CD14-positive monocyte (primary cell): ENCODE measurements around the gene CDK17. TPM values are rescaled to one million over a fixed set of nuclear protein-coding genes. Genes with fewer than 3 reads are reported as not detected.
A peak's percentile ranks its signal among the peaks of the same experiment; 100 is the strongest.

Experiments
- DNase-seq, 3 donors: peaks; one replicate each; pipeline ENCODE4 v3.0.0-alpha.2; 2011 to 2022
- H2AFZ ChIP-seq: 2 replicates; pipeline ENCODE4 v1.6.0; 2012; ENCODE audit warnings: mild to moderate bottlenecking, low read depth, low read length, inconsistent platforms; ENCODE audit not compliant: insufficient read depth, poor library complexity, severe bottlenecking
- H3K27ac ChIP-seq, 2 donors: 1 replicate in 1 of 2; 2 replicates in 1 of 2; pipeline ENCODE4 v1.5.1; 2012 to 2013; ENCODE audit warnings: low read length in 2 of 2, control low read depth in 1 of 2, inconsistent platforms in 1 of 2, low read depth in 1 of 2, mild to moderate bottlenecking in 1 of 2
- H3K27me3 ChIP-seq, 2 donors: one replicate each; pipeline versions ENCODE4 v1.6.0 to v1.6.1; 2011 to 2013; ENCODE audit warnings: low read length in 2 of 2; ENCODE audit not compliant: control insufficient read depth in 2 of 2, insufficient read depth in 2 of 2
- H3K36me3 ChIP-seq, 2 donors: replicated peaks in 1 of 2; 1 replicate in 1 of 2; 2 replicates in 1 of 2; pipeline versions ENCODE4 v1.5.1 to v1.6.1; 2012 to 2013; ENCODE audit warnings: low read length in 2 of 2, control low read depth in 1 of 2, inconsistent platforms in 1 of 2, mild to moderate bottlenecking in 1 of 2; ENCODE audit not compliant: insufficient read depth in 2 of 2, control insufficient read depth in 1 of 2
- H3K4me1 ChIP-seq, 2 donors: 1 replicate in 1 of 2; 2 replicates in 1 of 2; pipeline versions ENCODE4 v1.5.1 to v1.6.1; 2012 to 2013; ENCODE audit warnings: low read length in 2 of 2, control low read depth in 1 of 2, inconsistent platforms in 1 of 2, mild to moderate bottlenecking in 1 of 2, moderate library complexity in 1 of 2; ENCODE audit not compliant: insufficient read depth in 2 of 2, control insufficient read depth in 1 of 2
- H3K4me2 ChIP-seq: replicated peaks from 2 replicates; pipeline ENCODE3; 2012; ENCODE audit warnings: low read length, moderate library complexity, mild to moderate bottlenecking; ENCODE audit not compliant: poor library complexity, severe bottlenecking; ENCODE audit errors: extremely low read depth
- H3K4me3 ChIP-seq, 3 experiments: fragments of 200-600 bp in 1 of 3; sonication (generic) in 1 of 3; replicated peaks in 1 of 3; 1 replicate in 2 of 3; 2 replicates in 1 of 3; pipeline ENCODE4 v1.5.1; 2011 to 2013; ENCODE audit warnings: low read length in 3 of 3, mild to moderate bottlenecking in 3 of 3, control low read depth in 2 of 3, low read depth in 2 of 3, inconsistent platforms in 1 of 3, moderate library complexity in 1 of 3
- H3K79me2 ChIP-seq: 2 replicates; pipeline ENCODE4 v1.6.0; 2012; ENCODE audit warnings: mild to moderate bottlenecking, control low read depth, inconsistent platforms, low read length, moderate library complexity; ENCODE audit not compliant: insufficient read depth
- H3K9ac ChIP-seq: 2 replicates; pipeline ENCODE4 v1.6.0; 2017; ENCODE audit warnings: low read length, mild to moderate bottlenecking; ENCODE audit not compliant: insufficient read depth, poor library complexity, severe bottlenecking
- H3K9me3 ChIP-seq, 2 donors: replicated peaks in 1 of 2; 1 replicate in 1 of 2; 2 replicates in 1 of 2; pipeline versions ENCODE4 v1.5.1 to v1.6.1; 2012 to 2013; ENCODE audit warnings: low read length in 2 of 2, control low read depth in 1 of 2; ENCODE audit not compliant: control insufficient read depth in 1 of 2, insufficient read depth in 1 of 2
- H4K20me1 ChIP-seq: 2 replicates; pipeline ENCODE4 v1.6.0; 2012; ENCODE audit warnings: mild to moderate bottlenecking, low read length, control low read depth, moderate library complexity; ENCODE audit not compliant: insufficient read depth
- H3K27ac Mint-ChIP-seq, 7 donors: one replicate each; pipeline ENCODE4 v1.8.0; 2020; ENCODE audit warnings: mild to moderate bottlenecking in 7 of 7, mixed read lengths in 7 of 7, moderate library complexity in 6 of 7, inconsistent platforms in 2 of 7
- H3K27me3 Mint-ChIP-seq, 3 donors: one replicate each; pipeline ENCODE4 v1.8.0; 2021 to 2022; ENCODE audit warnings: low read depth in 3 of 3, mild to moderate bottlenecking in 3 of 3, mixed read lengths in 3 of 3, moderate library complexity in 3 of 3, inconsistent platforms in 1 of 3
- H3K36me3 Mint-ChIP-seq, 2 donors: one replicate each; pipeline ENCODE4 v1.8.0; 2020; ENCODE audit warnings: mixed read lengths in 2 of 2, inconsistent platforms in 1 of 2, mild to moderate bottlenecking in 1 of 2
- H3K4me1 Mint-ChIP-seq: one replicate; pipeline ENCODE4 v1.8.0; 2020; ENCODE audit warnings: mild to moderate bottlenecking, mixed read lengths
- H3K4me3 Mint-ChIP-seq, 2 donors: one replicate each; pipeline ENCODE4 v1.8.0; 2020; ENCODE audit warnings: mild to moderate bottlenecking in 2 of 2, mixed read lengths in 2 of 2, moderate library complexity in 1 of 2
- H3K9me3 Mint-ChIP-seq, 7 donors: one replicate each; pipeline ENCODE4 v1.8.0; 2020 to 2022; ENCODE audit warnings: mixed read lengths in 7 of 7, mild to moderate bottlenecking in 6 of 7, moderate library complexity in 6 of 7, inconsistent platforms in 2 of 7
- CTCF ChIP-seq: fragments of 200-600 bp; IDR thresholded peaks from one replicate; pipeline ENCODE4 v1.8.0; 2022; ENCODE audit warnings: antibody characterized with exemption, mild to moderate bottlenecking
- WGBS: methylation state at CpG from one replicate; pipeline ENCODE4 v1.1.5; 2013; ENCODE audit warnings: missing lambda C conversion rate; ENCODE audit not compliant: insufficient coverage; 5-methylcytosine and 5-hydroxymethylcytosine counted together
- intact Hi-C, 2 donors: fragments of 100-400 bp; cut with micrococcal nuclease; formaldehyde crosslinking; loops; one replicate each; pipeline versions ENCODE4 v1.15.0 to v1.15.1; 2023
- polyA plus RNA-seq, 3 donors: library from polyadenylated mRNA; depleted of rRNA in 1 of 3; unstranded in 2 of 3; stranded (reverse) in 1 of 3; fragments of 300-500 nt in 2 of 3; fragments of >200 nt in 1 of 3; fragmentation: Illumina TruSeq in 2 of 3; gene quantifications; 1 replicate in 2 of 3; 2 replicates in 1 of 3; pipeline ENCODE4 v1.2.3, GENCODE V29; 2012 to 2021

The CDK17 gene
- polyA plus RNA-seq, 3 donors: 3.6 to 6.9 (median 6.4) TPM

GRCh38 chr12:96257550-96258103 is 142.6 kb downstream of the CDK17 start:
- Histone ChIP-seq H3K9me3 (no peaks in the 10 kb centered on the region), H3K27me3 (no peaks in the 10 kb centered on the region), H3K36me3 (peaks cover 34 to 92% of the 10 kb centered on the region in 2 donors), H3K4me3 (no peak overlapping the region), H3K79me2 (peaks cover 64% of the 10 kb centered on the region), H3K4me2 (no peak overlapping the region), H4K20me1 (peaks cover 97% of the 10 kb centered on the region), H3K27ac (no peak overlapping the region), H2AFZ (no peak overlapping the region), H3K4me1 (no peaks in the 10 kb centered on the region), H3K9ac (no peak overlapping the region)
- H3K27ac Mint-ChIP-seq: peak overlapping the region in 2 of 7 donors; percentile 33 to 71
- DNase-seq: no peak
- peaks cover 36 to 53% of the 10 kb centered on the region in 2 donors for H3K36me3 Mint-ChIP-seq
- peaks cover 11% of the 10 kb centered on the region for H3K4me1 Mint-ChIP-seq
- no peaks in the 10 kb centered on the region for H3K27me3 Mint-ChIP-seq
- no peak overlapping the region for H3K4me3 Mint-ChIP-seq
- TF ChIP-seq CTCF: no peak
- WGBS: no CpG with 5 or more reads among the region's 2 CpGs
- intact Hi-C loops: no loop called here
- H3K9me3 Mint-ChIP-seq: no peaks in the 10 kb centered on the region

GRCh38 chr12:96256672-96257361 is 143.4 kb downstream of the CDK17 start:
- DNase-seq: no peak
- no peaks in the 10 kb centered on the region for H3K9me3 ChIP-seq
- intact Hi-C loops: no loop called here
- Mint-ChIP-seq H3K4me3 (no peak overlapping the region), H3K9me3 (no peaks in the 10 kb centered on the region), H3K36me3 (peaks cover 40 to 53% of the 10 kb centered on the region in 2 donors), H3K27me3 (no peaks in the 10 kb centered on the region), H3K27ac (no peak overlapping the region), H3K4me1 (peaks cover 11% of the 10 kb centered on the region)
- H3K4me1 ChIP-seq: no peaks in the 10 kb centered on the region
- no peak overlapping the region for H3K4me3 ChIP-seq
- H3K9ac ChIP-seq: no peak overlapping the region
- no peak overlapping the region for H3K27ac ChIP-seq
- H3K36me3 ChIP-seq: peaks cover 30 to 92% of the 10 kb centered on the region in 2 donors
- no peak overlapping the region for H2AFZ ChIP-seq
- no peak for TF ChIP-seq CTCF
- H4K20me1 ChIP-seq: peaks cover 99% of the 10 kb centered on the region
- H3K79me2 ChIP-seq: peaks cover 64% of the 10 kb centered on the region
- WGBS: 81% methylated on average over 5 of the region's 7 CpGs
- no peaks in the 10 kb centered on the region for H3K27me3 ChIP-seq
- H3K4me2 ChIP-seq: no peak overlapping the region
